CD4-positive, alpha-beta T cell treated with Interleukin-12 subunit alpha and Interleukin-12 subunit beta, for 1 hour (primary cell): ENCODE measurements around the gene GPR83.
"Not testable (repeated sequence)": the region's sequence is repeated elsewhere in the genome, so short reads cannot be mapped to it uniquely, and the experiment has no call there.

Source experiments
- DNase-seq: peaks from one replicate; pipeline ENCODE4 v3.0.0-alpha.2; 2020

GPR83 gene

GRCh38 chr11:94350850-94351563 is 50.2 kb downstream of the GPR83 start:
- not testable (repeated sequence) for DNase-seq

- not testable (repeated sequence) for DNase-seq
Observed at GRCh38 chr11:94346311-94346710, 54.9 kb downstream of the GPR83 start.

GRCh38 chr11:94343495-94343894 is 57.7 kb downstream of the GPR83 start:
- no peak for DNase-seq

GRCh38 chr11:94342250-94342649 is 59.0 kb downstream of the GPR83 start:
- DNase-seq, result no peak

- no peak for DNase-seq
Observed at GRCh38 chr11:94338651-94339050, 62.6 kb downstream of the GPR83 start.

- no peak for DNase-seq
Observed at GRCh38 chr11:94336033-94336432, 65.2 kb downstream of the GPR83 start.

GRCh38 chr11:94332814-94333213 is 68.4 kb downstream of the GPR83 start:
- DNase-seq, result no peak

GRCh38 chr11:94330789-94331188 is 70.4 kb downstream of the GPR83 start:
- no peak for DNase-seq

- DNase-seq, result no peak
Observed at GRCh38 chr11:94329501-94329900, 71.7 kb downstream of the GPR83 start.

- no peak for DNase-seq
Observed at GRCh38 chr11:94328587-94329080, 72.6 kb downstream of the GPR83 start.
